Mesenteric fat pad (tissue), 1 donor: Measurements from ENCODE around the gene ARHGAP10. TPM values are rescaled to one million over a fixed set of nuclear protein-coding genes. Genes with fewer than 3 reads are reported as not detected.
"Not testable (repeated sequence)": the region's sequence is repeated elsewhere in the genome, so short reads cannot be mapped to it uniquely, and the experiment has no call there.

Experiments
- DNase-seq: peaks from one replicate; pipeline ENCODE4 v3.0.0-alpha.2; 2020; ENCODE audit warnings: low spot score
- total RNA-seq: library from RNA; stranded (reverse); fragmentation: NEBNext Ultra II Directional; extraction: Animal tissue kit (Norgen Biotek cat#: 25700); gene quantifications from one replicate; pipeline ENCODE4 v1.2.1, GENCODE V29; 2021
- donor health status: DM: yes; HTN: yes; CAD: no.

The ARHGAP10 gene
- total RNA-seq, 1 donor from 2014 or later = 43.4 TPM

- no peak for DNase-seq
Observed at GRCh38 chr4:147791865-147792264, 60.0 kb downstream of the ARHGAP10 start.

- DNase-seq = no peak
Observed at GRCh38 chr4:147793569-147794313, 61.9 kb downstream of the ARHGAP10 start.

- DNase-seq = no peak
Observed at GRCh38 chr4:147794314-147794680, 62.4 kb downstream of the ARHGAP10 start.

DNA sequence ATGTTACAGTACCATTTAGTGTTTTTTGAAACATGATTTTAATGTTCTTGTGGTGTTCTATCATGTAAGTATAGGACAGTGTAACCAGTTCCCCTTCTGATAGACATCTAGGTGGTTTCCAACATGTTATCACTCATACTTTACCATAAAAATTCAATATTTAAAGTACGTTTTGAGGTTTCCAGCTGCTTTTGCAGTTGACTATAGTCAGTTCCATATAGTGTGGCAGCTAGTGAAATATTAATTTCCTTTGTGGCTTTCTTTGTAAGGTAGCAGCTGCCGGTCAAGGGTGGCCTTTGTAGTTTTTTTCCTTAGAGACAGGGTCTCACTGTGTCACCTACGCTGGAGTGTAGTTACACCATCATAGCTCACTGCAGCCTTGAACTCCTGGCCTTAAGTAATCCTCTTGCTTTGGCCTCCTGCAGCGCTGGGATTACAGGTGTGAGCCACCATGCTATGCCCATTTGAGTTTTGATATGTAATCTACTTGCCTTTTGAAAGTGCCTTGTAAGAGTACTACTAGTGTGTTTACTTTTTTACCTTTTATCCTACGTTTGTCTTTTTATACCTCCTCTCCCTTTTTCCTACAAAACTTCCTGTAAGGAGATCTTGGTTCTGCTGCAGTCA lies 63.0 kb downstream of the ARHGAP10 start:
- no peak for DNase-seq

DNA sequence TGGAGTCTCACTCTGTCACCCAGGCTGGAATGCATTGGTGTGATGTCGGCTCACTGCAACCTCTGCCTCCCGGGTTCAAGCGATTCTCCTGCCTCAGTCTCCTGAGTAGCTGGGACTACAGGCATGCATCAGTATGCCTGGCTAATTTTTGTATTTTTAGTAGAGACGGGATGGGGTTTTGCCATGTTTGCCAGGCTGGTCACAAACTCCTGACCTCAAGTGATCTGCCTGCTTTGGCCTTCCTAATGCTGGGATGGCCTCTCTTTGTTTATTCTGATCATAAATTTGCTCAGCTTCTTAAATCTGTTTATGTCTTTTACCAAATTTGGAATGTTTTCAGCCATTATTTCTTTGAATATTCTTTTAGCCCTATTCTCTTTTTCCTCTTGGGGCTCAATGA lies 67.2 kb downstream of the ARHGAP10 start:
- DNase-seq = not testable (repeated sequence)

DNA sequence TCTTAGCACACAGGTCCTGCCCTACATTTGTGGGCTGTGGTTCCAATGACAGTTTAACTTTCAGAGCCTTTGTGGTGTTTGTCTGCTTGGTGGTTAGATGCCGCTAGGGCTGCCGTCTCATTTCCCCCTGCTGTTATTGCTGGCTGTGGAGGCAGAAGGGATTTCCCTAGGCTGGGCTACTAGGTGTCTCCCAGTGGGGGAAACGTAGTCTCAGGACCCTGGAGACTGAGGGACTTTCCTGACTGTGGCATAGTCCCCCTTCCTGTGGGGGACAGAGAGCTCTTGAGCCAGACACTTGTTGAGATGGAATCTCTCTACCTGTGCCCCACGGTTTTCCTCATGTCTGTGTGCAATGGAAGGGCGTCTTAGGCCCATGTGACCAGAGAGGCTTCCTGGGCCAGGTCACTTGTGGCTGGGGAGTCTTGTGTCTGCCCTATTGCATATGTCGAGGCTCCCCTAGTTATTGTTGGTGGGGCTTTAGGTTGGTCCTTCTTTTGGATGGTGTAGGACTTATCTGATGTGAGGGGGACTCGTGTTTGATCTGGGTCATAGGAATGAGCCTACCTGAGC lies 68.2 kb downstream of the ARHGAP10 start:
- DNase-seq = no peak

DNA sequence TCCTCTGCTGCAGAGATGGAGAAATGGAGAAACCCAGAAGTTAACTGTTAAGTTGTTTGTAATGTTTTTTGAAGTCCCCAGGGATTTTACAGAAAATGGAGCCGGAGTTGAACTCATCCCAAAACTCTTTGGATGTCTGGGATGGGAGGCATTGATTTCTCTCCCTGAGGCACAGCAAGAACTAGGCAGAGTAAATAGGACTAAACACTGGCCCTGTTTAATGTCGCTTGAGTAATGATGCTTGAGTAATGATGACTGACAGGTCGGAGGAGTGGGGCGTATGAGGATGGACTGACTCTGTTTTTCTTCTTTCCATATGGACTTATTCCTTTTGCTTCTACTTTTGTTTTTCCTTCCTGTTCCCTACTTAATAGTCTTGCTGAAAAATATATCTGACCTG lies 69.9 kb downstream of the ARHGAP10 start:
- no peak for DNase-seq

DNA sequence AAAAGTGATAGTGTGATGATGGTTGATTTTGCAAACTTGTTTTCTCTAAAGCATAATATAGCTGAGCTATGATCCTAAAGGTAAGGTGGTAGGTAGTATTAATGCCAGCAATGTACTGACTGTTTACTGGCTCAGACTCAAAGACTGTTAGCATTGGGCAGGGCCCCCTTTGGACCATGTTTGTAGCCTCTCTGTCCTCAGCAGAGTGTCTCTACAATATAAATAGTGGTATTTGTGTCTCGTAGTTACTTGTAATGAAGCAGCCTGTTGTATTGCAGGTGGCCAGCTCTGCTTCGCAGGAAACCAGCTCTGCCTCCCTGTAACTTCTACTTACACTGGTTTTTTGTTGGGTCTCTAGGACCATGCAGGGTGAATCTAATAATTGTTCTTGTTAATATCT lies 70.5 kb downstream of the ARHGAP10 start:
- no peak for DNase-seq

GRCh38 chr4:147805946-147806345 lies 74.1 kb downstream of the ARHGAP10 start:
- no peak for DNase-seq

- no peak for DNase-seq
Observed at GRCh38 chr4:147808447-147808846, 76.6 kb downstream of the ARHGAP10 start.

GRCh38 chr4:147809211-147809610 lies 77.3 kb downstream of the ARHGAP10 start:
- no peak for DNase-seq

DNA sequence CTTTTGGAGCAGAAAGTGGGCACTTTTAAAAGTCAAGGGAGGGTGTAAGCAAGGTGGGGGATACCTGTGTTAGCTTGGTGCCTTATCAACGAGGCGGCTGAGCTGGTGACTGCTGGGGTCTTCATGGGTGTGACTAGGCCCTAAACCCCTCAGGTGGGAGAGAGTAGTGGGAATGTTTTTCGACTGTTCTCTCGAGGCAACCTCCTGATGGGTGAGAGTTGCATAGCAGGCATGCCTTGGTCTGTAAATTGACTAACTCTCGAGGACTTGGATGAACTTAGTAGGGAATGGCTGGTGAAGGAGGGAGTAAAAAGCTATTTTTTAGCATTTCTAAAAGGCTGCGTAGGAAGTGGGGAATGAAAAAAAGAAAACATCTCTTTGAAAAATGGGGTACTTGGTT lies 80.0 kb downstream of the ARHGAP10 start:
- DNase-seq = no peak

DNA sequence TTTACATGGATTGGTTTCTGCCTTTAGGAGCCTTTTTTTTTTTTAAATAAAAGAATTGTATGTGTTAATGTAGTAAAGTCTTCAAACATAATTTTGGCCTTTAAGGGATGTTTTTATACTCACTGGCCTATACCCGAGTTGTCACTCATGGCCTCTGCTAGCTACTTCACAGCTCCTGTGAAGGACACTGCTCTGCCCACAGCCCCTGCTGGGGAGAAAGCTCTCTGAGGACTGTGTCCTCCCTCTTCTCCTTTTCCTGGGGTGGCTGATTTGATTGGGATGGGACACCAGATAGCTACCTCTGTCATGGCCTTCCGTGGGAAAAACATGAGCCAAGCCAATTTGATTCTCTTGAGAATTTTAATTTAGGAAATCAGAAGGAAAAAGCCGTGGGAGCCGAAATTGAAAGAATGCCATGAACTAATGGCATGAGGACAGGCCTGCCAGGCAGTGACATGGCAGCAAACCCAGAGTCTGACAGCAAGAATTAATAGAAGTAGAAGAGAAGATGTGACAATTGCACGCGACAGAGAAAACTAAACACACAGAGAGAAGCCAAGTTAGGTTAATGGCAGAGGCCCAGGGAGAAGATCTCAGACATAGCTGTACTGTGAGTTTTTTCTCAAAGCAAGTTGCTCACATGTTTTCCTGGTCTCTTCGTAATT lies 81.4 kb downstream of the ARHGAP10 start:
- DNase-seq = no peak

DNA sequence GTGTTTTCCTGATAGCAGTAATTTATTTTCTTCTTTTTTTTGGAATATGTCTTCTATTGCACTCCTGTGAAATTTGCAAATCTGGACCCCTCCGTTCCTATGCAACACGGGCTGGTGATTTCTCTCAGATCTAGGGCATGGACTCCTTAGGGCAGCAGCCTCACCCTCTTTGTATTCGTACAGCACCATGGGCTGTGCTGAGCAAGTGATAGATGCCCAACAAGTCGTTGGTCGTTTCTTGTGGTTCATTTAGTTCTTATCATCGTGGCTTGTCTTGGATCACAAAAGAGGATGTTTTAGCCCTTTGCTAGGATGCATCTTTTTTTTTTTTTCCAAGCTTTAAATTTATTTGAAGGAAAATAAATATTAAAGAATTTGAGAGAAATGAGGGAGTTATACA lies 82.1 kb downstream of the ARHGAP10 start:
- no peak for DNase-seq

GRCh38 chr4:147814376-147814775 lies 82.5 kb downstream of the ARHGAP10 start:
- no peak for DNase-seq

- DNase-seq = no peak
Observed at GRCh38 chr4:147815741-147816140, 83.9 kb downstream of the ARHGAP10 start.

DNA sequence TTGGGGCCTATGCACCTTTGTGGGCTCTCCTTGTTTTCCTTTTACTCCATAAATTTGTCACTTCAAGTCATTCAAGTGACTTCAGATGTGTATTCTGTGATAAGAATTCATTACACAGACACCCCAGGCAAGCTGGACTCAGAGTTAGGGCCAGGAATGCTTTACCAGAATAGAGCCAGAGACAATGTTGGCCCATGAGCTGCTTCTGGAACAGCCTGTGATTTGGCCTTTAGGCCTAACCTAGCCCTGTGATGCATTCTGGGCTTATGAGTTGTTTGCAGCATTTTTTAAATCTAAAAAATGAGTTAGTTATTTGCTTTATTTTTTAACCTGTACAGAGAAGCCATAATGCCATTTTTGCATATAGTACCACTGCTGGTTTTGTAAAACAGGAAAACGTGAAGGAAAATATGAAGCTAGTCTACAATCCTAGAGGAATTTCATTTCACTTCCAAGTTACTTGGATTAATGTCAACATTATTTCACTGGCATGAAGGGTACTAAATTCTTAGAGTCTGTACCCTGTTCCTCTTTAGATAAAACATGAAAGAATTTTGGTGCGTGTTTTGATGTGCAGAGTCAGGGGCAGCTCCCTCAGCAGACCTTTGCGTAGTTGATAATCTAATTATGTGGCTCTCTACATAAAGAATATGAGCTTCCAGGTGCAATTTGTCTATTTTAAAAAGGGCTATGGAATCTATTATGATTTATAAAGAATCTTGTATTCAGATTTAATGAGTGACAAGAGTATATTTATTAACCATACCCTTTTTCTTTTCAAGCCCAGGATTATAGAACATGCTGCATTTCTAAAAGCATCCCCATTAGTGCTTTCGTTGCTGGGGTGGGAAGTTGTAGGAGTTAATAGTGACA lies 84.7 kb downstream of the ARHGAP10 start:
- no peak for DNase-seq

DNA sequence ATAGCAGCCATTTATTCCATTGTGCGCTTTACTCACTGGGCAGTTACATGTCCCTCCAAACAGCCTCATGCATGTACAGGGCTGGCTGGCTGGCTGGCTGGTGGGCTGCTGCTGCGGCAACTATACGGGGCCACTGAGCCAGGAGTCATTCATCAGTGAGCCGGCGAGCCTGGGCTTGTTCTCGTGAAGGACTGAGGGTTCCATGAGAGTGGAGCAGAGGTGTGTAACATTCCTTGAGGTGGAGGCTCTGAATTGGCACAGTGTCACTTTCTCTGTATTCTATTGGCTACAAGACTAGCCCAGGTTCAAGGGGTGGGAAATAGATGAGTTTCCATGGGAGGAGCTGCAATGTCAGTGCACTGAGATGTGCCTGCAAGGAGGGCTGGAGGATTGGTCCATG lies 89.1 kb downstream of the ARHGAP10 start:
- DNase-seq = no peak

DNA sequence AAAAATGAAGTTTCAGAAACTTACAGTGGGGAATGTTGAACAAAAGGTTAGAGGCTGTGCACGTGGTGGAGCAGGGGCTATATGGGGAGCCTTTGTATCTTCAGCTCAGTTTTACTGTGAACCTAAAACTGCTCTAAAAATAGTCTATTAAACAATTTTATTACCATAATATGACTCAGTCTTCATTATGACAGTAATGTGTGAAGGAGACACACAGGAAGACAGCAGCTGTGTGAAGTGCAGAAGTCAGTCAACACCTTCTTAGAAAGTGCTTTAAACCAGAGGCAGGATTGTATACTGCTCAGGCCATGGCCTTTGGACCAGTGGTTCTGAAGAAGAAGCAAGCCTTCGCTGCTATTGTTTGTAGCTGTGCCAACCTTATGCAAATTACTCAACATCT lies 89.7 kb downstream of the ARHGAP10 start:
- DNase-seq = no peak

GRCh38 chr4:147822128-147822527 lies 90.2 kb downstream of the ARHGAP10 start:
- no peak for DNase-seq

- no peak for DNase-seq
Observed at GRCh38 chr4:147823130-147823529, 91.2 kb downstream of the ARHGAP10 start.
